ENCODE results near the gene NCCRP1. TPM values are rescaled to one million over a fixed set of nuclear protein-coding genes. Genes with fewer than 3 reads are reported as not detected.

The NCCRP1 gene, protein sequence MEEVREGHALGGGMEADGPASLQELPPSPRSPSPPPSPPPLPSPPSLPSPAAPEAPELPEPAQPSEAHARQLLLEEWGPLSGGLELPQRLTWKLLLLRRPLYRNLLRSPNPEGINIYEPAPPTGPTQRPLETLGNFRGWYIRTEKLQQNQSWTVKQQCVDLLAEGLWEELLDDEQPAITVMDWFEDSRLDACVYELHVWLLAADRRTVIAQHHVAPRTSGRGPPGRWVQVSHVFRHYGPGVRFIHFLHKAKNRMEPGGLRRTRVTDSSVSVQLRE
- not detected in 2 replicates for total RNA-seq

- intact Hi-C loops (cut with micrococcal nuclease) = no loop called here
Measured at GRCh38 chr19:39196860-39197562, at the start of gene NCCRP1. Gene NCCRP1, plus strand, starts transcription at chr19:39196964. Its CDS starts 19 bp downstream, at chr19:39196983.

DNA sequence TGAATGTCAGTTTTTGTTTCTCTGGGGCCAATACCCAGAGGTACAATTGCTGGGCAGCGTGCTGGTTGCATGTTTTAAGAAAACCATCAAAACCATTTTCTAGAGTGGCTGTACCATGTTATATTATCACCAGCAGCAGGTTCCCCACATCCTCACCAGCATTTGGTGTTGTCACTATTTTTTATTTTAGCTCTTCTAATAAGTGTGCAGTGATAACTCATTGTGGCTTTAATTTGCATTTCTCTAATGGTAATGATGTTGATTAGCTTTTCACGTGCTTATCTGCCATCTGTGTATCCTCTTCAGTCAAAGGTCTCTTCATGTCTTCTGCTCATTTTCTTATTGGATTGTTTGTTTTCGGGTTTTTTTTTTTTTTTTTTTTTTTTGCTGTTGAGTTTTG is 49.3 kb upstream of the NCCRP1 start:
- intact Hi-C loops (cut with micrococcal nuclease) = no loop called here

DNA sequence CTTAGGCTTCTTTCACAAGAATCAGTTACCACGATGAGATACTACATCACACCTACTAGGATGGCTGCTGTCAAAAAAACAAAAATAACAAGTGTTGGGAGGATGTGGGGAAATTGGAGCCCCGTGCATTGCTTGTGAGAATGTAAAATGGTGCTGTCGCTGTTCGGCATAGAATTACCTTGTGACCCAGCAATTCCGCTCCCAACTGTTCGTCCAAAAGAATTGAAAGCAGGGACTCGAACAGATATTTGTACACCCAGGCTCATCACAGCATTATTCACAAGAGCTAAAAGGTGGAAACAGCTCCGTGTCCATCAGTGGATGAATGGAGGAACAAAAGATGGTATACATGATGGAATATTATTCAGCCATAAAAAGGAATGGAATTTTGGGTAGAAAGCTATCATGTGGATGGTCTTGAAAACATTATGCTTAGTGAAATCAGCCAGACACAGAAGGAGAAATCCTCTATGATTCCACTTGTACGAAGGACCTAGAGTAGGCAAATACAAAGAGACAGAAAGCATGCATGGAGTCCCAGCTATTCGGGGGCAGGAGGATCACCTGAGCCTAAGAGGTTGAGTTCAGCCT is 47.7 kb upstream of the NCCRP1 start:
- intact Hi-C loops (cut with micrococcal nuclease) = no loop called here

GRCh38 chr19:39150235-39150634 is 46.5 kb upstream of the NCCRP1 start:
- intact Hi-C loops (cut with micrococcal nuclease) = no loop called here

DNA sequence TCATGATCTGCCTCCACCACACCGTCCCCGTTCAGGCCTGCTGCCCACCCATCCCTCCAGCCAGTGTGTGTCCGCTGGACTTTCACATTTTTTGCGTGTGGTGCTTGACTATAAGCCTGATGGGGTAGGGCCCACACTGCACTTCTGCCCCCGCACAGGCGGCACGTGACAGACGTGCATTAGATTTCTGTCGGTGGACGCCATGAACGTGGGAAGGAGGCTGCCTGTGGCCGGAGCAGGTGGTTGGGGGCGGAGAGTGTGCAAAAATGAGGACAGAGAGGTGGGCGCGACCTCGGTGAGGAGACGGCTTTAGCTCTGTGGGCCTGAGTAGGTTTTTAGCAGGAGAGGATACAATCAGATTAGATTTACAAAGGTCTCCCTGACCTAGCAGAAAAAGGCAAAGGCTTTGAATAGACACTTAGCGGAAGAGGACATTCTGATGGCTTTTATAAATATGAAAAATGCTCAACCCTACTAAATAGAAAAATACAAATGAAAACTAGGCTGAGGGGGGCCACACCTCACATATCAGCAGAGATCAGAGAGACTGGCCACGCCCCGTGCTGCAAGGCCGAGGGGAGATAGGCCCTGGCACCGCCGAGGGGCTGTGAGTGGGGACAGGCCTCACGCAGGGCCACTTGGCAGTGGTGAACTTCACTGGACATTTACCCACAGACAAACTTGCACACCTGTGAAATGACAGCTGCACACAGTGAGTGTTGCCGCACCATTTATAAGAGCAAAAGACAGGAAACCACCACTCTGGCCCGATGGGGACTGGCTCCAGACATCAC is 45.8 kb upstream of the NCCRP1 start:
- intact Hi-C loops (cut with micrococcal nuclease) = no loop called here

DNA sequence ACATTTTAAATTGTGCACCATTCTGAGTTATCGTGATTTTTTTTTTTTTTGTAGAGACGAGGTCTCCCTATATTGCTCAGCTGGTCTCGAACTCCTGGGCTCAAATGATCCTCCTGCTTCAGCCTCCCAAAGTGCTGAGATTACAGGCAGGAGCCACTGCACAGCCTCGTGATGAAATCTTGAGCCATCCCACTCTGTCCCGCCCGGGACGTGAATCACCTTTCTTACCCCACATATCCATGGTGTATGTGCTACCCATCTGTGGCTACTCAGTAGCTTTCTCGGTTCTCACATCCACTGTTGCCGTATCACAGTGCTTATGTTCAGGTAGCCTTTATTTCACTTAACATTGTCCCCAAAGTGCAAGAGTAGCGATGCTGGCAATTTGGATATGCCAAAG is 44.7 kb upstream of the NCCRP1 start:
- intact Hi-C loops (cut with micrococcal nuclease) = no loop called here

DNA sequence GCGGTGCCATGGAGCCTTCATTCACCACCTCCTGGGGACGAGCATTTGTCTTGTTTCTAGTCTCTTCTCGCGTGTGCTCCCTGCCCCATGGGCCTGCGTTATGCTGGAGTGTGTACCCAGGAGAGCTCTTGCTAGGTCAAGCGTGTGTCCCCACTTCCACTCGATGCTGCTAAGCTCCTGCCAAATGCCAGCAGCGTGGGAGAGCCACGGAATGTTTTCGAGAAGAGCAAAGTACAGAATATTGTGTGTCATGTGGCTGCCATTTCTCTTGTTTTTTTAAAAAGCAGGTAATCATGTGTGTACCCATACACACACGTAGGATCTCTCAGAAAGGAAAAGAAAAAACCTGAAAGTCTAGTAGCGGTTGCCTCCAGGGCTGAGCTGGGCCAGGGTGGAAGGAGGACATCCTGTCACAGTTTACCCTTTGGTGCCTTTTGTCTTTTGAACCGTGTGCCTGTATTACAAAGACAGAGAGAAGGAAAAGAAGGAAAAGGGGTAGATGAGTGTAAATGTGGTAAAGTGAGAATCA is 42.6 kb upstream of the NCCRP1 start:
- intact Hi-C loops (cut with micrococcal nuclease) = no loop called here

DNA sequence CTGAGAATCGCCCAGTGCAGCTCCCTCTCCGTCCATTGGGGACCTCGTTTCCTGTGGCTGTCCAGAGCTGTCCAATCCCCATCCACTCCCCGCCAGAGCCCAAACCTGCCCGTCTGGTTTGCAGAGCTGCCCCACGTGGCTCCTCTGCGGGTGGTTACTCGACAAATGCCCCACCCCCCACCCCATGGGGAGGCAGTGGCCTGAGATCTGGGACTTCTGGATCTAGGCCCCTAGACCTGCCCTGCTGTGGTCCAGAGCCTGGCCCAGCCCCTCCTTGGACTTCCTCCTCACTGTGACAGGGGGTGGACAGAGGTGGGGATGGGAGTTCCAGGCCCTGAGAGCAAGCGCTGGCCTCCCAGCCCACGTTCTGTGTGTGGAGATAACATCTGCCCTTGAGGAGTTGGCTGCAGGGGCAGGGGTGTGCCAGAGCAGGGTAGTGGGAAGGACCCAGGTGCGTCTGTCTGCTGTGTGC is 42.1 kb upstream of the NCCRP1 start:
- intact Hi-C loops (cut with micrococcal nuclease) = no loop called here

- intact Hi-C loops (cut with micrococcal nuclease) = no loop called here
Measured at GRCh38 chr19:39155114-39155700, 41.6 kb upstream of the NCCRP1 start.

DNA sequence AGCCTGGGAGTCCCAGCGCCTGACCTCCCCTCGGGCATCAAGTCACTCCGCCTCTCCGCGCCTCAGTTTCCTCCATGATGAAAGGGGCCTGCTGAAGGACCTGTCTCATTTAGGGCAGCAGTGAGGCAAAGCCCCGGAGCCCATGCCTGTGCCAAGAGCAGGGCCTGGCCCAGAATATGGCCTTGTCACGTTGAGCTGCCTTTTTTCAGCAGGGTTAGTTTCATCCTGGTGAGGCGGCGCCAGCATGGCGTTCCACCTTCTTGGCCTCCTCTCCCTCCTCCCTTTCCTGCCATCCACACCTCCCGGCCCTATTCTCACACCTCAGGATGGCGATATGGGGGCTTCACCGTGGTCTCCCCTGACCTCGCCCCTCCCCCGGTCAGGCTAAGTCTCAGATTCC is 41.0 kb upstream of the NCCRP1 start:
- intact Hi-C loops (cut with micrococcal nuclease) = no loop called here

DNA sequence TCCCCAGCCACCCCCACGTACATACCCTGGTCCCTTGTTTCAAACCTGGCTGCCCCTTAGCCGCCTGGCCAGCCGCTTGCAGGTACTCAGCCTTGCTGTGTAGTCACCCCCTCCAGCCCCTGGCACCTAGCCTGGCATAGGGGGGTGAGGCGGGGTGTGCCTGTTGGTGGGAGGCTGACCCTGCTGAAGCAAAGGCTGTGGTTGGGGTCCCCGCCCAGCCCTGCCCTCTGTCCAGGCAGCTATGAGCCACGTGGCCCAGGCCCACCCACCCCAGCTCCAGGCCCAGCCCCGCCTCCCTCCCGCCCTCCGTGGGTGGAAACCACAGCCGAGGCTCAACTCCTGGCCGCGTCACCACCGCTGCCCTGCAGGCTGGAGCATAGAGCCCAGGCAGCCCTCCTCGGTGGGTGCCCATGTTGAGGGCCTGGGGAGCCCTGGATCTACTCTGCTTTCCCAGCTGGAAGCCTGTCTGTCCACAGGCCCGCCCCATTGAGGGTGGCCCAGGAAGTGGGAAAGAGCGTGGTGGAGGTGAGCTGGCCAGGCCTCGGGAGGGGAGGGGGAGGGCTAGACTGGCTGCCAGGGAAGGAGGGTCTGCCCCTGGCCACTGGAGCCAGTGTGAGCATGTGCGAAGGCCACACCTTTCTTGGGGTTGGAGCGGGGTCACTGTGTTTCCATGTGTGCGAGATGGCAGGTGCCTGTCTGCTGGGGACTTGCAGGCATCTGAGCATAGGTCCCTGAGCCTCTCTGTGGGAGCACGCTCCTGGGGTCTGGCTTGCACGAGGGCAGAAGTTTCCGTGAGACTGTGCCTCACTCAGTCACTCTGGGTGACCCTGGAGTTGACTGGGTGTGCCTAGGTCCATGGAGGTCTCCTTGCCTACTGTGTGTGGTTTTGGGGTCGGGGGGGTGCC is 40.2 kb upstream of the NCCRP1 start:
- intact Hi-C loops (cut with micrococcal nuclease) = no loop called here

- intact Hi-C loops (cut with micrococcal nuclease) = no loop called here
Measured at GRCh38 chr19:39157275-39157996, 39.3 kb upstream of the NCCRP1 start.

GRCh38 chr19:39157997-39158389 is 38.8 kb upstream of the NCCRP1 start:
- intact Hi-C loops (cut with micrococcal nuclease) = no loop called here

GRCh38 chr19:39158646-39159260 is 38.0 kb upstream of the NCCRP1 start:
- intact Hi-C loops (cut with micrococcal nuclease) = no loop called here

DNA sequence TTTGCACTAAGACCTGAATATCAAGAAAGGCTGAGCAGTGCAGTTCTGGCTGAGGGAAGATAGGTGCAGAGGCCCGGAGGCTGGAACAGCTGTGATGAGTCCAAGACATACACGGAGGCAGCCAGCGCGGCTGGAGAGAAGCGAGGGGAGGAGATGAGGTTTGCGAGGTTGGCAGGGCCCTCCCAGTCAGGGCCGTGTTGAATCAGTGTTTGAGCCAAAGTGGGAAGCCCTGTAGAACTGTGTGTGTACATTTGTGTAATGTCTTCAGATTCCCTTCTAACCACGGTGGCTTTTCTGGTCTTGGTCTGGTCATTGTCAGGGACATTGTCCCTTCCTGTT is 36.3 kb upstream of the NCCRP1 start:
- intact Hi-C loops (cut with micrococcal nuclease) = no loop called here

- intact Hi-C loops (cut with micrococcal nuclease) = no loop called here
Measured at GRCh38 chr19:39160889-39161672, 35.7 kb upstream of the NCCRP1 start.

- intact Hi-C loops (cut with micrococcal nuclease) = no loop called here
Measured at GRCh38 chr19:39162441-39163043, 34.2 kb upstream of the NCCRP1 start.

DNA sequence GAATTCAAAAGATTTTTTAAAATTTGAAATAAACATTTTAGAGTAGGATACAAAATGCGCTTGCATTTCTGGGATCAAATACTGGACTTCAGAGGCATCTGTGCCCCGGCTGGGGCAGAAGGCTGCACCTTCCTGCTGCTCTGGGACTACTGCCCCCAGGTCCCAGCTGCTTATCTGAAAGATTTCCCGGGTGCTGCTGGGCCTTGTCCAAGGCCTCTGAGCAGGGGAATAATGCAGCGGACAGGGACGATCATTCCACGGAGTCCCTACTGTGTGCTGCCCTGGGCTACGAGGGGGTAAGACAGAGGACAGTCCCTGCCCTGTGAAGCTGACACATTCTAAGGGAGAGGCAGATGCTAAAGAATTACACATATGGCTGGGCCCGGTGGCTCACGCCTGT is 33.1 kb upstream of the NCCRP1 start:
- intact Hi-C loops (cut with micrococcal nuclease) = no loop called here
